Left ventricle myocardium superior (tissue), 1 donor: ENCODE data around the gene ZNF132. TPM values are rescaled to one million over a fixed set of nuclear protein-coding genes. Genes with fewer than 3 reads are reported as not detected.
A peak's percentile ranks its signal among the peaks of the same experiment; 100 is the strongest.
"Not testable (repeated sequence)": the region's sequence is repeated elsewhere in the genome, so short reads cannot be mapped to it uniquely, and the experiment has no call there.

ENCODE experiments used
- ATAC-seq: fragments of 200-7000 bp; cut with Tn5 transposase; one replicate; pipeline ENCODE4 v1.9.1; 2020; ENCODE audit warnings: mild to moderate bottlenecking, moderate library complexity
- DNase-seq: peaks from one replicate; pipeline ENCODE4 v3.0.0-alpha.2; 2020
- intact Hi-C: fragments of 100-400 bp; cut with micrococcal nuclease; formaldehyde crosslinking; loops from one replicate; pipeline ENCODE4 v1.11.0; 2022
- total RNA-seq: library from RNA; stranded (reverse); fragmentation: NEBNext Ultra II Directional; extraction: Animal tissue kit (Norgen Biotek cat#: 25700); gene quantifications from one replicate; pipeline ENCODE4 v1.2.1, GENCODE V29; 2021
- donor health status: DM: no; HTN: yes; CAD: no; lungs with severe emphysema.

ZNF132 gene
- total RNA-seq, 1 donor from 2014 or later, result 5.6 TPM

DNA sequence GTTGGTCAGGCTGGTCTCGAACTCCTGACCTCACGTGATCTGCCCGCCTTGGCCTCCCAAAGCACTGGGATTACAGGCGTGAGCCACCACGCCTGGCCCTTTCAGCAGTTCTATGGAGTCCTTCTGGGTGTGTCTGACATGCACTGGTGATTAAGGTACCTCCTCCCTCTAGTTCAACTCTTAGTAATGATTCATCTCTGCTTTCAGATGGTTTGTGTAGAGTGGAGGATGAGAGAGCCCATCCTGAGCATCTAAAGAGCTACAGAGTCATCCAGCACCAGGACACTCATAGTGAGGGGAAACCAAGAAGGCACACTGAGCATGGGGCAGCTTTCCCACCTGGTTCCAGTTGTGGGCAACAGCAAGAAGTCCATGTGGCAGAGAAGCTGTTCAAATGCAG is 23.3 kb downstream of the ZNF132 start:
- no peak for ATAC-seq
- intact Hi-C loops, result no loop called here
- no peak for DNase-seq

DNA sequence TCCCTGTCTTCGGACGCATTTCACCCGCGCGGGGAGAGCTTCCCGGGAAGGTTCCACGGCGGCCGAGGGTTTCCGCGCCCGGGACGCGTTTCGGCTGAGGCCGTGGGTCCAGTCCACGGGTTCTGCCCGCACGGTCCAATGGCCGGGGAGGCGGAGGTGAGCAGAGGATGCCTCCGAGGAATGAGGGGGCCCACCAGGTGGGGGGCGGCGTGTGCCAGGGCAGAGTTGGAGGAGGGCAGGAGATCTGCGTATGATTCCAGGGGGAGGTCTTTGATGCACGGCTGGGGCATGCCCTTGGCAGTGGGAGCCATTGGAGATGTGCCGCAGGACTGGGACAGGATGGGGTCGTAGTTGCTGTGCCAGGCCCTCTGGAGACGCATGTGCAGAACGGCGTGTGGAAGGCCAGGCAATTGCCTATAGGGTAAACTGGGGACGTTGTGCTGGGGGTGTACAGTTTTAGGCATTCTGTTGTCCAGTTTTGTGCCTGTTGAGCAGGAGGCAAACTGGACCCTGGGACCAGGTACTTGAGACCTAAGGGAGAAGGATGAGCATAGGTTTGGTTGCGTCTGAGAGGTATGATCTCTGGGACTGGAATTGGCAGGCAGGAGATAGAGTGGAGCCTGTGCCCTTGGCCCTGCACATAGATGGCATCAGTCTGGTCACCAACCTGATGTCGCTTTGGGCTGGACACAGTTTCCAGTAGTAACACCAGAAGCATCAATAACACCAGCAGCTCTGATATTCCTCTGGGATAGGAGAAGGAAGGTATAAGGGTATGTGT is 30.8 kb downstream of the ZNF132 start:
- DNase-seq, result peak; percentile 48
- intact Hi-C loops, result no loop called here
- peak; percentile 44 for ATAC-seq

DNA sequence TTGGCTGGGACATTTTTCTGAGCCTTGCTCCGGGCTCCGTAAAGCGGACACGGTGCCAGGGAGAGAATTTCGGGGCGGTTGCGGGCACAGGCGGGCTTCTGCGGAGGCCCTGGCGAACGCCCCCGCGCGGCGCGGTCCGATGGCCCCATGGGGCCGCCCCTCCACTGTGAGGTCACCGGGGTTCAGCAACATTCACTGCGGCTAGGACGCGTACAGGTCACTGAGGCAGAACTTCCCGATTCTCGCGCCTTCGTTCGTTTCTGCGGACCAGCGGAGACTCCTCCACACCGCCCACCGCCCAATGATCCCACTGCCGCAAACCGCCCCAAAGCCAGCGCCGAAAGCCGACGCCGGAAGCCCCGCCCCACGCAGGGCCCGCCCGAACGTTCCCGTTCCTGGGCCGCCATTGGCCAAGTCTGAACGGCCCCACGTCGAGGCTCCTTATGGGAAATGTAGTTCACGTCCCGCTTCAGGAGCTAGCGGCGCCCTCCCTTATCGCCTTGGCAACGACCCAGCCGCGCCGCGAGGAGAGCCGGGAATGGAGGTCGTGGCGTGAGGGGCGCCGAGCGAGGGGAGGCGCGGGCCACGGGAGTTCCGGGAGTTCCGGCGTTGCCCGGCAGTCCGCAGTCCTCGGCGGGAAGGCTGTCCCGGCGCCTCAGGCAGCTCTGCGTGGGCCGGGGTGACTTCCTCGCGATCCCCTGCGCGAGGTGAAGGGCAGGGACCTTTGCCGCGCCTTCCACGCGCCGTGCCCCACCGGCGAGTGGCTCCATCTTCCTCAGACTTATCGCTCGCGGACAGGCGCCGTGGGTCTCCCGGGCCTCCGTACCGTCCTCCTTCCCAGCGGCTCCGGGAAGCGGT is 31.6 kb downstream of the ZNF132 start, which contains the start of gene ZNF584:
Gene ZNF584, plus strand, starts transcription at position 498 of the 858 bp plus-strand sequence. CDS start 499 bp downstream, outside the sequence.
- intact Hi-C loops, result no loop called here
- DNase-seq, result peak; percentile 97
- peak; percentile 98 for ATAC-seq

DNA sequence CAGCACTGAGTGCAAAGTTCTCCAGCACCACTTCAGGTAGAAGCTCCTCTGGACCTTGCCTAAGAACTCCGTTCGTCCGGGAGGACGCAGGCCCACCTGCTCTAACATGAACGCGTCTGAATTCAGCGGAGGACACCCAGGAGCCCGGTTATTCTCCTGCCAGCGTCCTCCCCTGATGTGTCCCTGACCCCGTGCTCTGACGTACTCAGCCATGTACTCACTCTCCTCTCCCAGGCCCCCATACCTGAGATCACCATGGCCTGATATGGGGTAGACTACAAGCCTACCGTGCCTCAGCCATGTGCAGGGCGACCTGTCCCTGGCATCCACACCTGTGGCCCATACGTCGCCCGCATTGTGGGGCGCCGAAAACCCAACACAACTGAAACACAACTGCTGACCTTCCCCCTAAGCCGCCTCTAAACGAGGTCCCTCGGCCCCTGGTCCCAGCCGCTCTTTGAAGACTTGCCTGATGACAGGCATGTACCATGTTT is 32.2 kb downstream of the ZNF132 start:
- ATAC-seq, result peak; percentile 9
- intact Hi-C loops, result no loop called here
- DNase-seq, result no peak

DNA sequence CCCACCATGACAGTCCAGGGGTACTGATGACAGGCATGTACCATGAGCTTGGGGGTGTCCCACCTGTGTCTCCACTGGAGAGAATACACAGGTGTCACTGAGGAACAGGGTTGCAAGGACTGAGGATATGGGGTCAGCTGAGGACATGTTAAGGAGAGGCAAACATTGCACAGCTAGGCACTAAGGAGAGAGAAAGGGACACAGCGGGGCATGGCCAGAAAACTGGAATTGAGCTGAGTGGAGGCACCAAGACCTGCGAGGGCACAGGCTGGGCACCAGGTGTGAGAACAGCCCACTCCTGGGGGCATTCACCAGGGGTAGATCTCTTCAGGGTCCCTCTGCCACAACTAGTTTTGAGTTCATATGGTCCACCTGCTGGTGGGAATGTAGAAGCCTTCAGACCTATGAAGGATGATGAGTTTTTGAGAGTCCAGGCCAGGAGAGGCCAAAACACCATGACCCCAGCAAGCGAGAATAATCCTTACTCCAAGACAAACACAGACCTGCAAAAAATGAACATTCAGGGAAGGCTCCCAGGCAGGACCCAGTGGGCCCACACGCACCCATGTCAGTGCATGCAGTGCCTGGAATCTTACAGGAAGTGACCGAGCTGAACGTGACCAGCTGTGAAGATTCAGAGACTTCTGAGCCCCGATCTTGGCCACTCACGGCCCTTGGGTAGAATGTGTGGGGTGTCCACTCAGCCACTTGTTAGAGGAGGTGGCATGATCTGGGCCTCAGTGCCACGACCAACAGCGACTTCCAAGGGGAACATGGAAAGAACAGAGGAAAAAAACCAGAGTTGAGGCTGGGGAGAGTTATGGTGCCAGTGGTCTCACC is 32.9 kb downstream of the ZNF132 start:
- intact Hi-C loops, result no loop called here
- DNase-seq, result no peak
- no peak for ATAC-seq

DNA sequence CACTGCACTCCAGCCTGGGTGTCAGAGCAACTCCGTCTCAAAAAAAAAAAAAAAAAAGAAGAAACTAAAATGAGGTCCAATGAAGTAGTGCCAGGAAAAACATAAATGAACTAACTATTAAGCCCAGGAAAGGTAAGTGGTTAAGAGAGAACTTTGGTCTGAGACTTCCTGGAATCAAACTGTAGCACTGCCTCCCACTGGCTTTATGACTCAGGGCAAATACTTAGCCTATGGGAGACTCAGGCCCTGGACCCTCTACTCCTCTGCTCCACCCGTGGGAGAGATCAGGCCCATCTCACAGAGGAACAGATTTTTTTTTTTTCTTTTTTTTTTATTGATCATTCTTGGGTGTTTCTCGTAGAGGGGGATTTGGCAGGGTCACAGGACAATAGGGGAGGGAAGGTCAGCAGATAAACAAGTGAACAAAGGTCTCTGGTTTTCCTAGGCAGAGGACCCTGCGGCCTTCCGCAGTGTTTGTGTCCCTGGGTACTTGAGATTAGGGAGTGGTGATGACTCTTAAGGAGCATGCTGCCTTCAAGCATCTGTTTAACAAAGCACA is 36.0 kb downstream of the ZNF132 start:
- intact Hi-C loops, ATAC-seq, DNase-seq: not testable (repeated sequence)

DNA sequence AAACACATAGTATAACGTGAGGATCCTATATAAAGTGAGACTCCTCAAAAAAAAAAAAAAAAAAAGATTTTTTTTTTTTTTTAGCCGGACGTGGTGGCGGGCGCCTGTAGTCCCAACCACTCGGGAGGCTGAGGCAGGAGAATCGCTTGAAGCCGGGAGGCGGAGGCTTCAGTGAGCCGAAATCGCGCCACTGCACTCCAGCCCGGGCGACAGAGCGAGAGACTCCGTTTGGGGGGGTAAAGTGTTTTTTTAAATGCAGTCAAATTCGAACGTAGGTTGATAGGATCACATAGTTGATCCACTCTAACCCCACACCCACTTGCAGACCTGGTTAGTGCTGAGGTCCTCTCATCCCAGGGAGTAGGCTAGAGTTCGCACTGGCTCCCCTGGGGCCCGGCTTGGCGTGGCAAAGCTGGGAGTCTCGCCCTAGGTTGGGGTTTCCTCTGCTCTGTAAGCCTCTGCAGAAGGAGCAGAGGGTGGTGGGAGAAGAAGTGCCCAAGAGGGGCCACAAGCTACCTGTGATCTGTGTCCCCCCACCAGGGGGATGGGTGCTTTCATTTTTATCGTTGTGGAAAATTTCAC is 38.0 kb downstream of the ZNF132 start:
- intact Hi-C loops, result no loop called here
- ATAC-seq, result no peak
- no peak for DNase-seq

DNA sequence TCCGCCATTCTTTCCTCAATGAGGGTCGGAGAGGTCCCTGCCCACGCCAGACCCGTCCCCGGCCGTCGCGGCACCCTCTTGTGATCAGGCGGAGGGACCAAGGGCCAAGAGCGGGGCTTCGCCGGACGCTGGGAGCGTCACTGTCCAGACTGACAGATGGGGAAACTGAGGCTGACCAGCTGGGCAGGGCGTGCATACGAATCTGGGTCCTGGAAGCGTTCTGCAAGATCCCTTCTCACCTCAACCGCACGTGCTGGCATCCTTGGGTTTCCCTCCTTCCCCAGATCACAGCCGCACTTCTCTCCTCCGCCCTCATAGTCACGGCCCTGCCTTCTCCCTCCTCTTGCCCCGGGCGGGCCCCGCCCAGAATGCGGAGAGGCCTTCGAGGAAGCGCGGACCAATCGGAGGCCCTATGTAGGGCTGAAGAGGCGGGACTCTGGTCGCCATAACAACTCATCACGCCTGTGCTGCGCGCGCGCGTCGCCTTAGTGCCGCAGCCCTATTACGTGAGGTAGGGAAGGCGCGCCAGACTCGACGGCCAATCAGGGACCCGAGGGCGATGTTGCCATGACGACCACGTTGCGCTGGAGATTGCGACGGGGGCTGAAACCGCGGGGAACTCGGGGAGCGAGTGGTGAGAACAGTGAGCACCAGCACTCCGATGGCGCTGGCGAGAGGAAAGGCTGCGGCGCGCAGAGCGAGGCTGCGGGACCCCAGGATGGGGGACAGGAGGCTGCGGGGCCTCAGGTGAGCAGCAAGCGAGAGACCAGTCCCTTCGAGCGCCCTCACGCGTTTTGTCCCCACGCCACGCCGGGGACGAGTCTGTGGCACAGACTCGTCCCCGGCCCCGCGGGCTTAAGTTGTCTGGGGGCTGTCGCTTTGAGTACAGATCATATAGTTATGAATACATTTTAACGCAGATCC is 38.8 kb downstream of the ZNF132 start:
- DNase-seq (peak; percentile 100), ATAC-seq (peak; percentile 99)
- intact Hi-C loops, result no loop called here

DNA sequence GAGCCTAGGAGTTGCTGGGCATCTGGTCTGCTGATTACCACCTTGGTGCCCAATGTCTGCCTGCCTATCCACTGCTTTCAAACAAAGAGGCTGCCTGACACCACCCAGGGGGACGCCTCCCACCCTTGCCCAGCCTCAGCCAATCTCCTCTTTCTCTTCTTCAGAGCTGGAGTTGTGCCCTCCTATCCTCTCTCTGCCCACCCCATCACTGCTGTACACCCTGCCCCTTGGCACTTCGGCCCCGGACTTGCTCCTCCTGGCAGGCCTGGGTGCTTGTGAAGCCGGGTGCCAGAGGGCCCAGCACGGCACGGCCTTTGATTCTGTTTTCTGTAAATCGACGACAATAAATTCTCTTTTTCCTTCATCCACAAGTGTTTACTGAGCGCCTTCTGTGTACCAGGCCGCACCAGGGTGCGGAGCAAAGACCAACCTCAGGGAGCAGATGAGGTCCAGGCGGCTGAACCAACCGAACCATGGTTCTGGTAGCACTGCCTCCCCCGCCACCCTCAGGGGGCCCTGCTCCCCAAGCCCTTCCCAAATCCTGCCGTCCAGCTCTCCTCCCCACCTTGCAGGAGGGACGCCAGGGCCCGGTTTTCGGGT is 39.5 kb downstream of the ZNF132 start:
- no peak for DNase-seq
- peak; percentile 1 for ATAC-seq
- intact Hi-C loops, result no loop called here

DNA sequence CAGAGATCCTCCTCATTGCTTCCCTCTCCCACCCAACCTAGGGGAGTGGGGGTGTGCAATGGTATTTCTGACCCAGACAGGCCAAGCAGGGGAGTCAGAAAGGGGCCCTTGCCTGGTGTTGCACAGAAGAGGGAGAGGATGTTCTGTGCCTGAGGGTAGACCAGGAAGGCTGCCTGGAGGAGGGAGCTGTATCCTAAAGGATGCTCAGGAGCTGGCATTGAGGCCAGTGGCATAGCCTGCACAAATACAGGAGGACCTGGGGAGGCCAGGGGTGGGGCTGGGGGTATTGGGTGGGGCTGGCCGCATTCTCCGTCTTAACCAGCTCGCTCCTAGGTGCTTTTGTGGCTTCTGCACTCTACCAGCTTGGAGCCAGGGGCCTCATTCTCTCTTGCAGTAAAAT is 40.0 kb downstream of the ZNF132 start:
- ATAC-seq, result no peak
- no peak for DNase-seq
- intact Hi-C loops, result no loop called here

DNA sequence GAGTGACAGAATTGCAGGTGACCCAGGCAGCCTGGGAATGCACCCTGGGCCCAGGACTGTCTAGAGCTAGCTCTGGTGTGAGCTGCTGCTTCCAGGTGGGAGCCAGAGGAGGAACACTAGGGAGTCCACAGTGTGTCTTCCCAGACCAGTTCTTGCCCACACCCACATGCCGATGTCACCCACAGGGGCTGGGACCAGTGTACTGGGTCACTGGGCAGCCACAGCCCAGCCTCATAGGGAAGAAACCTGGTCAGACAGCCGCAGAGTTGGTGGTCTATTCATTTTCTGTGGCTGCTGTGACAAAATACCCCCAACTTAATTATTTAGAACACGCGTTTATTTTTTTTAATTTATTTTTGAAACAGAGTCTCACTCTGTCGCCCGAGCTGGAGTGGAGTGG is 41.4 kb downstream of the ZNF132 start:
- intact Hi-C loops, result no loop called here
- ATAC-seq (no peak), DNase-seq (no peak)

DNA sequence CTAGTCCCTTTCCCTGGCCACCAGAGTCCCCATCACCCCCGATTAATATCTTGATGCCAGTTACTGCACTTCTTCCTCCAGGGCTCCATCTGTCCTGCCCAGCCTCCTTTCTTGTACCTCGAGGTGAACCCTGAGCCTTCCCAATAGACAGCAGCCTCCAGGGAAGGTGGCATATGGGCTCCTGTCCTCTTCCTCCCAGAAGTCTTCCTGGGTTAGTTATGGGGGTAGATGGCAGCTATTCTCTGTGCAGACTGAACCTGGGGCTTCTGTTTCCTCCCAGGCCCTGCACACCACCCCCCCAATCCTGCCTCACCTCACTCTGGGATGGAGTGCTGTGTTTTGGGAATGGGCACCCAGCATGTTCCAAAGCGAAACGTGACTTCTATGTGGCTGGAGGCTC is 41.9 kb downstream of the ZNF132 start:
- intact Hi-C loops, result no loop called here
- ATAC-seq (no peak), DNase-seq (no peak)

DNA sequence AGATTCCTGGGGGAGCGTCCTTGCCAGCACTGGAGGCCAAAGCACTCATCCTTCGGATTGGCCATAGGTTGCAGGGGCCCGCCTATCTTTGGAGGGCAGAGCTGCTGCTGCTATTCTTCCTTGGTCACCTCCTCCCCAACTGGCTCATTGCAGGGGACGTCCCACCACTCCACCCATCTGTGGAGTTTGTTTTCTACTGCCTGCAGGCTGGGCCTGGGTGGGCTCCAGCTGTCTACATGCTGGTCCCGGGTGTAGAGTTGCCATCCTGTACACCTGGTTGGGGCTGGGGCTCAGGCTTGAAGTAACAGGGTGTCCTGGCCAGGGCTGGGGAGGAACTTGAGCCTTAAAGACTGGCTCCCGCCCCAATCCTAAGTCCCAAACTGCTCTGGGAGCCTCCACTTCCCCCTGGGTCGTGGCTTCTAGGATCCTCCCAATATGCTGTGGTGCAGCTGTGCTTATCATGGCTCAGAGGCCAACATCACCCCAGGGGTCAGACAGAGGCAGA is 42.4 kb downstream of the ZNF132 start:
- ATAC-seq (no peak), DNase-seq (no peak)
- intact Hi-C loops, result no loop called here

DNA sequence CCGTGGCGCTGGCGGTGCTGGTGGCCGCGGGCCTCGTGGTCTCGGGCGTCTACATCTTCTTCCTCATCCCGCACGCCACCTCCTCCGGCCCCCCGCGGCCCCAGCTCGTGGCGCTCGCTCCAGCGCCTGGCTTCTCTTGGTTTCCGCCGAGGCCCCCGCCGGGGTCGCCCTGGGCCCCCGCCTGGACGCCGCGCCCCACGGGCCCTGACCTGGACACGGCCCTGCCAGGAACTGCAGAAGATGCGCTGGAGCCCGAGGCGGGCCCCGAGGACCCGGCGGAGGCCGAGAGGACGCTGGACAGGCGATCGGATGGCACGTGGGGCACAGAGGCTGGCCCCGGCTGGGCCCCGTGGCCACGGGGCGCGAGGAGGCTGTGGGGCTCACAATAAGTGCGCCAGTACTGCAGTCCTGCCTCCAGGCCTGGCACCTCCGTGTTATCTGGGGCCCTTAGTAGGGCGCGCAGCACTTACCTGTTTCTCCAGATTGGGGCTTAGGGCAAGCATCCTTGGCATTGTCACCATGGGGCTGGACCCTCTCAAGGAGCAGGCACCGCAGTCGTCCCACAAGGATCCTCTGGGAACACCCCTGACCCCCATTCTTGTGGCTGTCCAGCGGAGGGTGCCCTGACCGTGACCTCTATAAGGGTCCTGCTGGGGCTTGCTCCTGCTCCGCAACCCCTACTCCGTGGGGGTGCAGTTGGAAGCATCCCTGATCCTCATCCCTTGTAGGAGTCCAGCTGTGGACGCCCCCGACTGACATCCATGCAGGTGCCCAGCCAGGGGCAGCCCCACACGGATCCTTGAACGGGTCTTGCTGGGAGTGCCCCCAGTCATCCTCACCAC is 43.0 kb downstream of the ZNF132 start:
- DNase-seq (no peak), ATAC-seq (no peak)
- intact Hi-C loops, result no loop called here

DNA sequence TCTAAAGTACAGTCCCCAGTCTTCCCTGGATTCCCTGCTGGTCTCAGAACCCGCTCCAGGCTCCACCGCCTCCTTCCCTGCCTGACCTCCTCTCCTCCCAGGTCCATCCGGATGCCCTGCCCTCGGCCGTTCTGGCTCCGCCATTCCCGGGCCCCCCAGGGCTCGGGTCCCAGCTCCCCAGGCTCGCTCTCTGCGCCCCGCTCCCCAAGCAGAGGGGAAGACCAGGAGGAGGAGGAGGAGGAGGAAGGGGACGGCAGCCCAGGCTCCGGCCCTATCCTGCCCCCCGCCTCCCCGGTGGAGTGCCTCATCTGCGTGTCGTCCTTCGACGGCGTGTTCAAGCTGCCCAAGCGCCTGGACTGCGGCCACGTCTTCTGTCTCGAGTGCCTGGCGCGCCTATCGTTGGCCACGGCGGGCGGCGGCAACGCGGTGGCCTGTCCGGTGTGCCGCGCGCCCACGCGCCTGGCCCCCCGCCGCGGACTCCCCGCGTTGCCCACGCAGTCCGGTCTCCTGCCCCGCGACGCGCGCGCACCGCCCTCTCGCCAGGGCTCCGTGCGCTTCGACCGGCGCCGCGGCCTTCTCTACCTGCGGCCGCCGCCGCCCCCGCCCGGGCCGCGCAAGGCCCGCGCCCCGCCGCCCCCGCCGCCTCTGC is 43.9 kb downstream of the ZNF132 start:
- ATAC-seq (no peak), DNase-seq (no peak)

More for the DNA sequence above, 43.9 kb downstream of the ZNF132 start:
- intact Hi-C loops, result no loop called here
